Cardiac muscle cell (in vitro differentiated cells and primary cell): ENCODE results near the gene RYR2. TPM values are rescaled to one million over a fixed set of nuclear protein-coding genes. Genes with fewer than 3 reads are reported as not detected.

Experiments used
- DNase-seq, 2 donors: peaks; one replicate each; pipeline versions ENCODE4 v3.0.0 to v3.0.0-alpha.2; 2010 to 2017; ENCODE audit warnings: low read depth in 1 of 2, low spot score in 1 of 2
- H3K27ac ChIP-seq: fragments of 200-600 bp; sonication (generic); 2 replicates; pipeline ENCODE4 v1.5.1; 2016
- H3K27me3 ChIP-seq: fragments of 200-600 bp; sonication (generic); 2 replicates; pipeline ENCODE4 v1.6.0; 2016; ENCODE audit warnings: control low read depth
- H3K36me3 ChIP-seq: fragments of 200-600 bp; sonication (generic); 2 replicates; pipeline ENCODE4 v1.5.1; 2016; ENCODE audit warnings: control low read depth
- H3K4me1 ChIP-seq: fragments of 200-600 bp; sonication (generic); 2 replicates; pipeline ENCODE4 v1.8.1; 2017; ENCODE audit warnings: low read depth, mild to moderate bottlenecking, mixed run types
- H3K4me3 ChIP-seq: fragments of 200-600 bp; sonication (generic); 2 replicates; pipeline ENCODE4 v1.5.1; 2016; ENCODE audit warnings: mild to moderate bottlenecking
- H3K9me3 ChIP-seq: fragments of 200-600 bp; sonication (generic); 2 replicates; pipeline ENCODE4 v1.5.1; 2017; ENCODE audit warnings: low read depth, mild to moderate bottlenecking, control low read depth
- polyA plus RNA-seq: library from polyadenylated mRNA; unstranded; fragments of >200 nt; fragmentation: Nextera tagmentation; extraction: Ambion mirVana; gene quantifications from 2 replicates; pipeline ENCODE4 v1.2.1, GENCODE V29; 2016
- total RNA-seq: library from RNA; depleted of rRNA; stranded (reverse); fragments of >200 nt; gene quantifications from 2 replicates; pipeline ENCODE4 v1.2.3, GENCODE V29; 2016
- TF ChIP-seq, protein P1 (sequence below): IDR thresholded peaks from 2 replicates; pipeline ENCODE4 v1.5.1; 2012; ENCODE audit warnings: low read depth, mild to moderate bottlenecking, low read length

The RYR2 gene
- total and polyA plus RNA-seq, 2 experiments from 2014 or later = 29.8 to 155 TPM

DNA sequence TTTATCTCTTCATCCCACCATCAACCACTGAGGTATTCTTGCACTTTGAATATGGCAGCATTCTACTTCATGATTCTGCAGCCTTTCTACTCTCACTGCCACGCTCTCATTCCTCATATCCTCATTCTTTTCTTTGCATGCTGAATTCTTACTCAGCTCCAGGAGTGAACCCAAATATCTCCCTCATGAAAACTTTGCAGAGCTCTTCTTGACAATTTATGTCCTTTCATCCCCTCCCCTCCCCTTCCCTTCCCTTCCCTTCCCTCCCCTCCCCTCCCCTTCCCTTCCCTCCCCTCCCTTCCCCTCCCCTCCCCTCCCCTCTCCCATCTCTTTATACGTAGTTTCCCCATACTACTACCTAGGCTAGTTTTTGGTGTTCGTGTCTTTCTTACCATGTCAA, 363.9 kb downstream of the RYR2 start:
- Histone ChIP-seq H3K4me3 (no peak overlapping the region), H3K36me3 (peaks cover 25% of the 10 kb centered on the region), H3K4me1 (no peaks in the 10 kb centered on the region), H3K27me3 (no peaks in the 10 kb centered on the region), H3K9me3 (no peaks in the 10 kb centered on the region), H3K27ac (no peak overlapping the region)
- TF ChIP-seq, protein P1, sequence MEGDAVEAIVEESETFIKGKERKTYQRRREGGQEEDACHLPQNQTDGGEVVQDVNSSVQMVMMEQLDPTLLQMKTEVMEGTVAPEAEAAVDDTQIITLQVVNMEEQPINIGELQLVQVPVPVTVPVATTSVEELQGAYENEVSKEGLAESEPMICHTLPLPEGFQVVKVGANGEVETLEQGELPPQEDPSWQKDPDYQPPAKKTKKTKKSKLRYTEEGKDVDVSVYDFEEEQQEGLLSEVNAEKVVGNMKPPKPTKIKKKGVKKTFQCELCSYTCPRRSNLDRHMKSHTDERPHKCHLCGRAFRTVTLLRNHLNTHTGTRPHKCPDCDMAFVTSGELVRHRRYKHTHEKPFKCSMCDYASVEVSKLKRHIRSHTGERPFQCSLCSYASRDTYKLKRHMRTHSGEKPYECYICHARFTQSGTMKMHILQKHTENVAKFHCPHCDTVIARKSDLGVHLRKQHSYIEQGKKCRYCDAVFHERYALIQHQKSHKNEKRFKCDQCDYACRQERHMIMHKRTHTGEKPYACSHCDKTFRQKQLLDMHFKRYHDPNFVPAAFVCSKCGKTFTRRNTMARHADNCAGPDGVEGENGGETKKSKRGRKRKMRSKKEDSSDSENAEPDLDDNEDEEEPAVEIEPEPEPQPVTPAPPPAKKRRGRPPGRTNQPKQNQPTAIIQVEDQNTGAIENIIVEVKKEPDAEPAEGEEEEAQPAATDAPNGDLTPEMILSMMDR = no peak
- DNase-seq = no peak

GRCh38 chr1:237411621-237412020, 369.6 kb downstream of the RYR2 start:
- Histone ChIP-seq H3K27me3 (no peaks in the 10 kb centered on the region), H3K4me3 (no peak overlapping the region), H3K9me3 (no peaks in the 10 kb centered on the region), H3K4me1 (peaks cover 3% of the 10 kb centered on the region), H3K36me3 (peaks cover 26% of the 10 kb centered on the region), H3K27ac (no peak overlapping the region)
- TF ChIP-seq, protein P1 = no peak
- DNase-seq = no peak

GRCh38 chr1:237416924-237417655, 375.1 kb downstream of the RYR2 start:
- Histone ChIP-seq H3K9me3 (no peaks in the 10 kb centered on the region), H3K4me3 (no peak overlapping the region), H3K27ac (peak overlapping the region; percentile 38), H3K36me3 (peaks cover 43% of the 10 kb centered on the region), H3K27me3 (no peaks in the 10 kb centered on the region), H3K4me1 (peaks cover 3% of the 10 kb centered on the region)
- TF ChIP-seq, protein P1 = no peak
- DNase-seq = no peak

GRCh38 chr1:237428809-237429208, 386.8 kb downstream of the RYR2 start:
- peaks cover 49% of the 10 kb centered on the region for H3K36me3 ChIP-seq
- H3K4me3 ChIP-seq = no peak overlapping the region
- no peak overlapping the region for H3K27ac ChIP-seq
- TF ChIP-seq, protein P1 = no peak
- no peaks in the 10 kb centered on the region for H3K27me3 ChIP-seq
- no peaks in the 10 kb centered on the region for H3K9me3 ChIP-seq
- DNase-seq = no peak
- no peaks in the 10 kb centered on the region for H3K4me1 ChIP-seq

- no peak for DNase-seq
- Histone ChIP-seq H3K27me3 (no peaks in the 10 kb centered on the region), H3K36me3 (peaks cover 45% of the 10 kb centered on the region), H3K4me3 (no peak overlapping the region), H3K4me1 (no peaks in the 10 kb centered on the region), H3K27ac (no peak overlapping the region), H3K9me3 (no peaks in the 10 kb centered on the region)
- TF ChIP-seq, protein P1 = no peak
These were observed 387.3 kb downstream of the RYR2 start for GRCh38 chr1:237429252-237429651.
